Measurements from ENCODE around the gene LAMC3.

LAMC3 gene

DNA sequence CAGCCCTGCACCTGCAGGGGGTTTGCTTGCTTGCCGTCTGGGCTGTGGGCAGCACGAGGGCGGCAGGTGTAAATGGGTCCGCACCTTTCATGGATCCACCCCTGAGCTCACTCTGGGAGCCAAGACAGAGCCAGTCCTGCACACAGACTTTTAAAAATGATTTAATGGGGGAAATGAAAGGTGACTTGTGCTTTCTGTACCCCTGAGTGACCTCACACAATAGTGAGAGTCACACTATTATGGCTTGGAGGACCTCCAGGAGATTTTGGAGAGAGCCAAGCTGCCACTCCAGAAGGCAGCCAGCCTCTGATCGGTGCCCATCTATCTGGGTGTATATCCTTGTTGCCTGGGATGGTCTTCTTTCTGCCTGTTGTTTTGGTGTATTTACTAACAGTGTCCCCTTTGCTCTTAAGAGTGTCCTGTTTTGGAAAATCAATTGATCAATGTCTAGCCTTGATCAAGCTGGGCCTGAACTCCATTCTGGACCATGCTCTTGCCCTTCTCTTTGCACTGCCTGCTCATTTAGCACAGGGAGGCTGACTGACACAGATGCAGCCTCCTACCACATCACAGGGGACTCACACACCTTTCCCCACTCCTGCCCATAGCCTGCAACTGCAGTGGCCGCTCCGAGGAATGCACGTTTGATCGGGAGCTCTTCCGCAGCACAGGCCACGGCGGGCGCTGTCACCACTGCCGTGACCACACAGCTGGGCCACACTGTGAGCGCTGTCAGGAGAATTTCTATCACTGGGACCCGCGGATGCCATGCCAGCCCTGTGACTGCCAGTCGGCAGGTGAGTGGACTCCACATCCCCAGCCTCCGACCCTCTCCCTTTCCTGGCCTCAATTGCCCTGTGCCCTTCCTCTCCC lies 29.5 kb downstream of the LAMC3 start:
- DNase-seq (ENCODE audit: low spot score): no peak
- no peak for TF ChIP-seq CTCF (IDR thresholded peaks at IDR 0.05; ENCODE audit: extremely low read depth, missing control alignments)

DNA sequence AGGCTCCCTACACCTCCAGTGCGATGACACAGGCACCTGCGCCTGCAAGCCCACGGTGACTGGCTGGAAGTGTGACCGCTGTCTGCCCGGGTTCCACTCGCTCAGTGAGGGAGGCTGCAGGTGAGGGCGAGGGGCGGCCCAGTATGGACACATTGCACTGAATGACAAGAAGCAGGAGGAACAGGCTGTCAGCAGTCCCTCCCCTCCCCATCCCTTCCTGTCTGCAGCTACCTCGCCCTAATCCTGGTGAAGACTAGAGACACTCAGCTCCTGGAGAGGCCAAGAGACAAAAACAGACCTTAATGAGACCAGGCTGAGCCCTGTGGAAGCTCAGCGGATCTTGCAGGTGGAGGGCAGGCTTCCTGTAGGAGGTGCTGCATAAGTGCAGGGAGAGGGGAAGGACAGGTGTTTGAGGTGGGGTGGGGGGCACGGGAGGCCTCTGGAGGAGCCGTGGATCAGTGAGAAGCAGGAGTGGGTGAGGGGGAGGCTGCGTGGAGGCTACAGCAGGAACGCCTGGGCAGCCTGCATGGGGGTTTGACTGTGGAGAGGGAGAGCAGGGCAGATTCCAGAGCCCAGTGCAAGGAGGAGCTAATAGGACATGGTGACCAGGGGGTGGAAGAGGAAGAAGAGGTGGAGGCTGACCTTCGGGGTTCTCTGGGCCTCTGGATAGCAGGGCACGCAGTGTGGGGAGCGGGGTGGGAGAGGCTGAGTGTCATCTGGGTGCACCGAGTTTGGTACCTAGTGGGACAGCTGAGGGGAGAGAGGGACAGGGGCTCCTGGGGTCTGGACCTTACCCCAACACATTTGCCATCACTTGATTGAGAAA lies 30.4 kb downstream of the LAMC3 start:
- no peak for DNase-seq (ENCODE audit: low spot score)
- no peak for TF ChIP-seq CTCF (IDR thresholded peaks at IDR 0.05; ENCODE audit: extremely low read depth, missing control alignments)

DNA sequence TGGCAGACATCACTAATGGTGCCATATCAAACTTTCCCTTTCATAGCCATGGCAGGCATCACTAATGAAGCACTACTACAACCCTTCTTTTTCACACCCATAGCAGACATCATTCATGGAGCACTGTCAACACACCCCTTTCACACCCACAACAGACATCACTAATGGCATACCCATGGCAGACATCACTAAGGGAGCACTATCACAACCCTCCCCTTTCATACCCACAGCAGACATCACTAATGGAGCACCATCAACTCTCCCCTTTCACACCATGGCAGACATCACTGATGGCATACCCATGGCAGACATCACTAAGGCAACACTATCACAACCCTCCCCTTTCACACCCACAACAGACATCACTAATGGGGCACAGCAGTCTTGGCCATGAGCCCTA lies 33.7 kb downstream of the LAMC3 start:
- DNase-seq (ENCODE audit: low spot score): no peak
- no peak for TF ChIP-seq CTCF (IDR thresholded peaks at IDR 0.05; ENCODE audit: extremely low read depth, missing control alignments)

GRCh38 chr9:131043087-131043486 lies 34.1 kb downstream of the LAMC3 start:
- DNase-seq (ENCODE audit: low spot score): peak; percentile 62
- no peak for TF ChIP-seq CTCF (IDR thresholded peaks at IDR 0.05; ENCODE audit: extremely low read depth, missing control alignments)

GRCh38 chr9:131043646-131044045 lies 34.7 kb downstream of the LAMC3 start:
- no peak for DNase-seq (ENCODE audit: low spot score)
- TF ChIP-seq CTCF (IDR thresholded peaks at IDR 0.05; ENCODE audit: extremely low read depth, missing control alignments): no peak

DNA sequence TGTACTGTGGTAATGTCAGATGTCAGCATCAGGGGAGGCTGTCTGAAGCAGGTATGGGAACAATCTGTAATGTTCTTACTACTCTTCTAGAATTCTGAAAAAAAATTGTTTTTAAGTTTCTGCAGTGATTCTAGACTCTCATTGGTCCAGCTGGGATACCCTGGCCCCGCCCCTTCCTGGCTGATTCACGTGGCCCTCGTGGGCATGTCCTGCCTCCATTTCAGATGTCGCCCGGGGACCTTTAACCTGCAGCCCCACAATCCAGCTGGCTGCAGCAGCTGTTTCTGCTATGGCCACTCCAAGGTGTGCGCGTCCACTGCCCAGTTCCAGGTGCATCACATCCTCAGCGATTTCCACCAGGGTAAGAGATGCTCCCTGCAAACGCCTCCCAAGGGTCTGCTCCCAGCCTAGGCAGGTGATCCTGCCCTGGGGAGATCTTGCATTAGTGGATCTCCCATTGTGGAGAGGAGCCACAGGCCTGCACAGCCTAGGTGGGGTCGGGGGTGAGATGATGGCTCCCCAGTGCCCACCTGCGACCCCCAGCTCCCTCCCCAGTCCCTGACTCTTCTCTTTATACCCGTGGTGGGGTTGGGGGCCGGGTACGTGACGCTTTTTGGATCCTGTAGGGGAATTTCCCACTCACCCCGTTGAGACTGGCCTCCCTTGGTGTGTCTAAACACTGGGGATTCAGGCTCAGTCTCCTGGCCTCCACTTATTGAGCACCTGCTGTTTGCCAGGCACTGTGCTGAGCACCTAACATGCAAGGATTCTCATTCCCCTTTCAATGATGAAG lies 36.5 kb downstream of the LAMC3 start:
- DNase-seq (ENCODE audit: low spot score): no peak

More for the DNA sequence above, 36.5 kb downstream of the LAMC3 start:
- TF ChIP-seq CTCF (IDR thresholded peaks at IDR 0.05; ENCODE audit: extremely low read depth, missing control alignments): no peak
